Measurements from ENCODE around the gene CCDC80.
A peak's percentile ranks its signal among the peaks of the same experiment; 100 is the strongest.

Gene CCDC80, protein sequence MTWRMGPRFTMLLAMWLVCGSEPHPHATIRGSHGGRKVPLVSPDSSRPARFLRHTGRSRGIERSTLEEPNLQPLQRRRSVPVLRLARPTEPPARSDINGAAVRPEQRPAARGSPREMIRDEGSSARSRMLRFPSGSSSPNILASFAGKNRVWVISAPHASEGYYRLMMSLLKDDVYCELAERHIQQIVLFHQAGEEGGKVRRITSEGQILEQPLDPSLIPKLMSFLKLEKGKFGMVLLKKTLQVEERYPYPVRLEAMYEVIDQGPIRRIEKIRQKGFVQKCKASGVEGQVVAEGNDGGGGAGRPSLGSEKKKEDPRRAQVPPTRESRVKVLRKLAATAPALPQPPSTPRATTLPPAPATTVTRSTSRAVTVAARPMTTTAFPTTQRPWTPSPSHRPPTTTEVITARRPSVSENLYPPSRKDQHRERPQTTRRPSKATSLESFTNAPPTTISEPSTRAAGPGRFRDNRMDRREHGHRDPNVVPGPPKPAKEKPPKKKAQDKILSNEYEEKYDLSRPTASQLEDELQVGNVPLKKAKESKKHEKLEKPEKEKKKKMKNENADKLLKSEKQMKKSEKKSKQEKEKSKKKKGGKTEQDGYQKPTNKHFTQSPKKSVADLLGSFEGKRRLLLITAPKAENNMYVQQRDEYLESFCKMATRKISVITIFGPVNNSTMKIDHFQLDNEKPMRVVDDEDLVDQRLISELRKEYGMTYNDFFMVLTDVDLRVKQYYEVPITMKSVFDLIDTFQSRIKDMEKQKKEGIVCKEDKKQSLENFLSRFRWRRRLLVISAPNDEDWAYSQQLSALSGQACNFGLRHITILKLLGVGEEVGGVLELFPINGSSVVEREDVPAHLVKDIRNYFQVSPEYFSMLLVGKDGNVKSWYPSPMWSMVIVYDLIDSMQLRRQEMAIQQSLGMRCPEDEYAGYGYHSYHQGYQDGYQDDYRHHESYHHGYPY

DNA sequence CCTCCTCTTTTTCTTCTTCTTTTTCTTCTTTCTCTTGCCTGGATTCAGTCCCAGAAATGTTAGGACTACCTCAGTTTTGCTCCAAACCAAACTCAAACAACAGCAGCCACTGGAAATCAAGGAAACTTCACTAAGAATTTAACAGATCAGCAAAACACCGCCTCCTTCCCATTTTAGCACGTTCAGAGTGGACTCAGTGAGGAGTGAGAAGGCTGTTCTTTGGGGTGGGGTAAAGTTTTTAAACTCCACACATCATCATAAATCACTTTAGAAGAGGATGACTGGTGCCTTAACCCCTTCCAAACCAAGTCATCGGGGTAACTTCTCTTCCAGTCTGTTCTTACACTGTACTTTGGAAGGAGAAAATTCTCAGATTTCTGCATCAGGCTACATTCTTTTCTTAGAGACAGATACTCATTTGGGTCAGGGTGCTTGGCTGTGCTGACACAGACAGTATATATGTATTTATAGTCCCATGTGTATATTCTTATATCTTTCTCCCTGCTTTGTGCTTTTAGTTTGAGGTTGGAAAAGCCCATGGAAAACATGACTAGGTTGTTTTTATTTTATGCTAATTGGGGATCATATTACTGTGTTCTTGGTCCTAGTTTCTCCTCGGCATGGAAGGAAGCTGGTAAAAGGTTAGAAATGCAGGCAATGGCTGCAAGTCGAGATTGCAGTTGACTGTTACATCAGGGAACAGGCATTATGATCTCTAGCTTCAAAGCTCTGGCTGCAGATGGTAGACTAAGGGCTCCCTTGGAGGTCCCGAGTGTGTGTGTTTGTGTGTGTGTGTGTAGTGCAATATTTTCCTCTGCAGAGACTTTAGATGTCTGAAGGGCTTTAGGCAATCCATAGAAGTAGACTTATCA, at the start of gene CCDC80:
TSS of gene CCDC80 (minus strand) at position 214 of the 872 bp plus-strand sequence. CDS start 1,238 bp downstream, outside the sequence.
- DNase-seq (ENCODE audit: low spot score): peak; percentile 98

DNA sequence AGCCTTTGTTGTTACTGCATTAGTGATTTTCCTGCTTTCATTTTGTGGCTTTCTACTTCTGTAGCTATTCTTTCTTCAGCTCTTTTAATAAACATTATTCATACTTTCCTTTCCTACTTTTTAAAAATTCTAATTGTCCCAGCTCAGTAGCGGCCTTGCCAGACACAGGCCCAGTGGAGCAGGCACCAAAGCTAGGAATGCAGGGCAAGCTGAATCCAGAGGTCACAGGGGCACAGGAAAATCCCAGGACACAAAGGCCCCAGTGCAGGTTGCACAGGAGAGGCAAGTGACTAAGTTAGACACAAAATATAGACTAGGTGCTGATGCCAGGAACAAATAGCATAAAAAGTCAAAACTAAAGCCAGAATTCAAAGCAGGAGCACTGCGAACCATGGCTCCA, 49.0 kb upstream of the CCDC80 start:
- no peak for DNase-seq (ENCODE audit: low spot score)

DNA sequence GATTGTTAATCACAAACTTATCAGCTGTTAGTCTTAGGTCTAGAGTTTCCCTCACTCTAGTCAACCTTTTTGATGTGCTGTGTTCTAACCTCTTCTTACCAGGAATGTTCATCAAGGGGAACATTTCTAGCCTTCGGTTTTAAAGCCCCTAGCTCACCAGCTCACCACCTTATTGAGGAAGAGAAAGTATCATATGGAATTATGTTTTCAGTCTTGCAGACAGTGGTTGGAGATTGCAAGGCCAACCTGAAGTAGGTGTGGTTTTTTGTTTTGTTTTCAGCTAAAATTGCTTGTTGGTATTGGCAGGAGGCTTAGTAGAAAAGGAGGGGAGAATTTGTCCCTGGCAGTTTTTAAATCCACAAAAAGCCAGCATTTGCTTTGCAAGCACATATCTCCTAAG, 48.4 kb upstream of the CCDC80 start:
- DNase-seq (ENCODE audit: low spot score): no peak

DNA sequence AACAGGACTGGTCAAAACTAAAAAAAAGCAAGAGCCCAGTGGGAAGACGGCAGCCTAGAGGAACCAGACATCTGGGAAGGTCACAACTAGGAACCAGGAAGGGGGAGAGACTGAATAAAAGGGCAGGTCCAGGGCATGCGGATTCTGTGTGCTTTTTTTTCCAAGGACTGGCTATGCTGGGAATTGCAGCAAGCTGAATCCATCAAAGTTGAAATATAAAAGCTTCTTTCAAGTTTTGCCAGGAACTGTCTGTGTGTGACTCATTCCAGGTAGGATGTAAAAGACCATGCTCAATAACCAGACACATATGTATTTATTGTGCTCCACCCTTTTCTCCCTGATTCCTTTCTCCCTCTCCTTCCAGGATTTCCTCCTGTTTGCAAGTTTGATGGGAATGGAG, 47.9 kb upstream of the CCDC80 start:
- peak; percentile 48 for DNase-seq (ENCODE audit: low spot score)

DNA sequence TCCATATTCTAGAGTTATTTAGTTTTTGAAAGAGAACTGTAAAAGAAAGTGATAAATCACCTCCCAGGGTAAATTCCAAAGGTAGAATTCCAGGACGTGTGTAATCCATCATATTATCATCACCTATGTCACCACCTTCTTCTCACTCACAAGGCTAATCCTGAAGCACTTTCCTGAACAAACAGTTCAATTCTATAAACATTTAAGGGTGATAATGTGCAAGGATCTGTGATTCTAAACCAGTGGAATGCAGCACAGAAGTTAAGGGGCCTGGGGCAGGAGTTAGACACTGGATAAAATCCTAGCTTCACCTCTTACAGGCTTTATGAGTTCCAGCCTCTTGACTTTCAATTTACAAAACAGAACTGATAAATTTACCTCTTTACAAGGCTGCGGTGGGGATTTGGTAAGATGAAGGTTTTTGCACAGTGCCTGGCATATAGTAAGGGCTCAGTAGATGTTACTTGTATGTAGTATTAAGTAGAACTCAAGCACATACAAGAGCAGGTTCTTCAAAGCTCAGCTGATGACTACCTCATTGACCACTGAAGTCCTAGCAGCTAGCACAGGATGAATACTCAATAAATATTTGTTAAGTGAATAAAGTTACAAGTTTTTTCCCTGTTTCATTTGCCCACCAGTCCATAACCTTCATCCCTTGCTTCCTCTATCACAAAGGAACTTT, 47.3 kb upstream of the CCDC80 start:
- peak; percentile 28 for DNase-seq (ENCODE audit: low spot score)

DNA sequence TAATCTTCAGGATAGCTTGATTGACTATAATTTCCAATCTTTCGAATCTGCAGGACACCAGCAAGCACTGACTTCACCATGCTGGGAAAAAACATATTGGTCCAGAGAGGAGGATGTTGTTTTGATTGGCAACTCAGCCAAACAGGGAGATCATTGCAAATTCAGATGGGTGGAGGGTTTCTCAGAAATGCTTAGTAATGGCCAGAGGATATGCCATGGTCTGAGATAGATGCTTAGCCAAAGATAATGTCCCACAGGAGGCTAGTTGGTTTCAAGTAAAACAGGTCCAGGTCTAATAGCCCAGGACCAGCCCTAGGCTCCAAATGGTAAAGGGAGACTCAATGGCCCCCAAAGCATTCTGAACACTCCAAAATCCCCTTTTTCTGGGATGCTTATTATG, 46.7 kb upstream of the CCDC80 start:
- no peak for DNase-seq (ENCODE audit: low spot score)

DNA sequence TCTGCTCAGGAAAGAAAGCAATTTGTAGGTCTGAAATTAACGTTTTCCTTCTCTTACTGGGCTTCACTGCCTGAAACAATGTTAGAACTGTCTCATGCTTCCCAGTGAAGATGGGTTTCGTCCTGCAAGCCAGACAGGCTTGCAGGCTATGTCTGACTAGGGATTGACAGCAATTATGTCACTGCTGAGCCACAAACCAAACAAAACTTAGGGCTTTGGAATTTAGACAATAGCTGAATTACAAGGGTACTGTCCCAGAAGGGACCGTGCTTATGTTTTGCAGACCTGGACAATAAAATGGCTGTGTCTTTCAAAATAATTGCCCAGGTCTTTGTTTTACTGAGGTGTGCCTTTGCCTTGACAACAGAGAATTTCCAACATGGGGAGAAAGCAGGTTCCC, 46.3 kb upstream of the CCDC80 start:
- peak; percentile 43 for DNase-seq (ENCODE audit: low spot score)

DNA sequence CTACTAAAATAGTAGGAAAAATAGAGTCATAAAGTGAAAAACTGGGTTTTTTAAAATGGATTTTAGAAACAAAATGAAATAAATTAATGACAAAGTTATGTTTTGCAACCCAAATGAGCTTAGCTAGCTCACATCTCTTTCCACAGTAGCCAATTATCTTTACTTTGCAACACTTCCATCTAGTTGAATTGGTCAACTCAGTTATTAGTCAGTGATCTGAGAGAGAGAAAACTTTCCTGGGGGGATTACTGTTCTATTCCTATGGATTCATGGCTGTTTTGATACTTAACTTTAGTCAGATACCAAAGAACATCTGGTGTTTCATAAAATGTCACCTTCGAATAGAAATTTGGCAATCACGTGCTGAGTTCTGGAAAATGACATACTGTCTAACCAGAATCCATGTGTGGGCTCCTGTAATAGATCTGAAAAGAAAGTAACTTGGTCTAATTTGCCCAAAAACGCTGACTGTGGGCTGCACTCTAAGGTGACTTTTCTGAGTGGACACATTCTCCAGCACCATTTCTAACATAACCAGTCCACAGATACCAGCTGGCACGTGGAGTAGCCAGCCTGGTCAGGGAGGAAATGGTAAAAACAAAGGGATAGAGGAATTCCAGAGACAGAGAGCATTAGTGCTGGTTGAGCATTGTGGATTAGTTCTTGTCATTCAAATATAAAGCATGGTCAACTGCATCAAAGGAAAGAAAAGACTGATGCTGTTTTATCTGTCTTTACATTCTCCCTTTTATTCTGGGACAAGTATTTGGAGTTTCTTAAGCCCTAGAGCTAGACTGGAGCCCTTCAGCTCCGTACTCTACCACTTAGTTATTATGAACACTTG, 45.2 kb upstream of the CCDC80 start:
- DNase-seq (ENCODE audit: low spot score): no peak

DNA sequence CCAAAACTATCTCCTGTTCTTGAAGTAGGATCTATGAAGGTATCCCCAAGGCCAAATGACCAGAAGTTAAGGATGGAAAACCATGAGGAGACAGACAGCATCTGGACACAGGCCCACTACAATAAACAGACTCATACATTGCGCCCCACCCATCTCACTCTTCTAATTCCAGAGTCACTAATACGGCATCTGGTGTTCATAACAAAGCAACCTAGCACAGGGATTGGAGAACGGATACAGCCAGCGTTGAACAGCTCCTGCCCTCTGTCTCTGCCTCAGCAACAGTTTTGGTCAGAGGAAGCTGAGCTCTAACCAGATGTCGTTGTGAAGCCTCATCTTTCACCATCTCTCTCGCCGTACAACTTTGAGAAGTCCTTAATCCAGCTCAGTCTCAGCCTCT, 44.5 kb upstream of the CCDC80 start:
- DNase-seq (ENCODE audit: low spot score): no peak

DNA sequence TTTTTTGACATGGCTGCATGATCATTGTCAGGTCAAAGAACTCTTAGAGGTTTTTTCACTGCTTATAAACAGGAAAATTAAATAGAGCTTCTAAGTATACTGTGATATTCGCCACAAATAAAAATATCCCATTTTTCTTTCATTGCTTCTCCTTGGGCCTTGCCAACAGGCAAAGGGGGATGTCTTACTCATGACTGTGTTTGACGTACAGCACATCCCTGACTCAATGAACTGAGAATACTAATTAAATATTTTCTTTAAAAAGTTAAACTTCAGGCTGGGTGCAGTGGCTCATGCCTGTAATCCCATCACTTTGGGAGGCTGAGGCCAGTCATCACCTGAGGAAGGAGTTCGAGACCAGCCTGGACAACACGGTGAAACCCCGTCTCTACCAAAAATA, 41.4 kb upstream of the CCDC80 start:
- peak; percentile 70 for DNase-seq (ENCODE audit: low spot score)

DNA sequence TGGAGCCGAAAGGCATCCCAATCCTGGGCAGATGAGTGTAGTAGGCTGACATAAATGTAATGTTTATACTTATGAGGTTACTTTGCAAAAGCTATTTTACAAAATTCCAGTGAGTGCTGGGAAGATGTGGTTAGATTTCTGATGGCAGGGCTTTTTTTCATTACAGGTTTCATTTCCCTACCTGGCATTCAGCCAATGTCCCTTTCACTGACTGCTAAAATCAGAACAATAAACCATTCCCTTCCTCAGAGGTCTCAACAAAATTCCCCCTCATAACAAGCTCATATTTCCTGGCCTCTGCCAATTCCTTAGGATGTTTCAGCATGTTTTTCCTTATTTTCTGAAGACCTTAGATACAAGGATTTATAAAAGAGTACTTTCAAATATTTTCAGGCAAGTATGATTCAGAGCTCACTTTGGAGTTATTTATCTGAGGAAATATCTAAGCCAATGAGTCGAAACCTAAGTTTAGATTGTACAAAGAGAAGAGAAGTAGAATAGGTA, 40.9 kb upstream of the CCDC80 start:
- DNase-seq (ENCODE audit: low spot score): peak; percentile 84

DNA sequence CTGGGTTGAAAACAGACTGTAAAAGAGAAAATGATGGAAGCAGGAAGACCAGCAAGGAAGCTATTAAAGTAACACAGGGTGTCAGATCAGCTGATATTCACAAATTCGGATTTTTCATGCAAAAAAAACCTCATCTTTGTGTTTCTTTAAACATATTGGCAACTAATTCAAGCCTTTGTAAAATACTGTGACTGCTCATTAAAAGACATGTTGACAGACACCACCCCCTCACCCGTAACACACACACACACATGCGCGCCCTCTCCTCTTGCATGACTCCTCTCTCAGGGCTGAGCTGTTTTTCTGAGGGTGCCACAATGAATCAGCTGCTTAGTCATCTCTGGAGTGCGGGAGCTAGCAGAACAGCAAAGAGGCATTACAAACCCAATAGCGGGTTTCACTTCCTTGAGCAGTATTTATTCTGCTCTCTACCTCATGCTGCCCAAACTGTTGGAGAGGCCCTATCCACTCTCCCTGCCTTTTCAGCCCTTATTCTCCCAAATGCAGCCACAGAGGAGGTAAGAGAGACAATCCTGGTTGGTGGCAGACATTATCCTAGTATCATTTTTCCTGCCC, 35.8 kb upstream of the CCDC80 start:
- peak; percentile 98 for DNase-seq (ENCODE audit: low spot score)

DNA sequence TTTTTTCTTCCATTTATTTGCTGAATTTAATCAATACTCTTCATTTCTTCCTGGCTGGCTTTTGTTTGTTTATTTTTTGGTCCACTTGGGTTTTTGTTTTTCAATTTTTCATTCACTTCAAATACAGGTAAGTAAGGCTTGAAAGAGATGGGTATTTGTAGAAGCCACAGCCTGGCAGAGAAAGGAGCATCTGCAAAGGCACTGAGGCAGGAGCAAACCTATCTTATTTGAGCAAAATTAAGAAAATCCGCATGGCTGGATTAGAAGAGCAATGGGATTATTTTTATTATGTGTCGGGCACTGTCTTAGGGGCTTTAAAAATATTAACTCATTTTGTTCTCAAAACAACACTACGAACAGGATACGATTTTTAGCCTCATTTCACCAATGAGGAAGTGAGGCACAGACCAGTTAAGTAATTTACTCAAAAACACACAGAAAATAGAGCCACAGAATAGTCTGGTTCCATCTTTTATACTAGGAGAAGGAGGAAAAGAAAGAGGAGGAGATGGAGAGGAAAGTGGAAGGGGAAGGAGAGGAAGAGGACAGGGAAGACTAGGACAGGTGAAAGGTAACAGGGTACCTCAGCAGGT, 35.1 kb upstream of the CCDC80 start:
- no peak for DNase-seq (ENCODE audit: low spot score)

DNA sequence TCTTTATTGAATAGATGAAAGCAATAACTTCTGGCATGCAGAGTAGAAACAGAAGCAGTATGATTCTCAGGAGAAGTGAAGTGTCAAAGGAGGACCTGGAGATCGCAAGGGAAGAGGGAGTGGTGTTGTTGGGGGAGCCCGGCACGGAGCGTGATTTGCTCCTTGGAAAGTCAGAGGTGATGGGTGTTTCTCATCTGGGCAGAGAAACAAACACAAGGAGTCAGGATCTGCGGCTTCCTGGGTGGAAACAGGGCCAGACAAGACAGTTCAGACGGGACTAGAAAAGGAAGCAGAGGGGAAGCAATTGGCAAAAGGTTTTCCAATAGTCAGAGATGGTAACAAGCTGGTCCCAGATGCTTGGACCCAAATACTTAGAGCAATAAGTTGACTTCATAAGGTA, 34.4 kb upstream of the CCDC80 start:
- peak; percentile 28 for DNase-seq (ENCODE audit: low spot score)

DNA sequence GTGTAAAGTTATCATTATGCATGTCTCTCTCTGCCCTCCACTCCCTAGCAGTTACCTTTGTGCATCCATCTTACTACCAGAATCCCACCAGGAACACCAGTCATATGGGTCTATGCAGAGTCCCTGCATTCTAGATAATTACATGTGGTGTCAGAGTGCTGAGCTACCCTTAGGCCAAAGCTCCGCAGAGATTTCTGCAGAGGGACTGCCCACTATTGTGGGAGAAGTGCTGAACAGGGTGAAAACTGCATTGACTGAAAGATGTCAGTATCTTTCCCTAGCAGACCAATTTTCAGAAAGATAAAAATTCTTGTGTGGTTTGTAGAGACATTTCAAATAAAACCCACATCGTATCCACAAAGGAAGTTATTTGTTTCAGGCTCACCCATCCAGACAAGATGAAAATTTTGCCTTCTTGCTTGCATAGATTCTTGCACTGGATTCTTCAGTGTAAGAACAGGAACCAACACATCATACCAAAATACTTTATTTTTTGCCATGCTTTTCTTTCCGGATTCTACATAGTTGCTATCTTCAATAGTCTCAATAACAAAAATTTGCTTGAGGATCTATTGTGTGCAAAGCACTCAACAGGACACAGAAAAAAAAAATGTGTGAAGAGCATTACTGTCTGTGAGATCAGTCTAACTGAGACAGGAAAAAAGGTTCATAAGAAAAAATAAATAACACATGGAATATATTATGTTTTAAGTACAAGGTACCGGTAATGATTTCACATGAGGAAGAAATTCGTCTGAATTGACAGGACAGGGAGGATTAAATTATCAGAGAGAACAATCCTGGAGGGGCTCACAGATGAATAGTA, 32.0 kb upstream of the CCDC80 start:
- DNase-seq (ENCODE audit: low spot score): no peak

DNA sequence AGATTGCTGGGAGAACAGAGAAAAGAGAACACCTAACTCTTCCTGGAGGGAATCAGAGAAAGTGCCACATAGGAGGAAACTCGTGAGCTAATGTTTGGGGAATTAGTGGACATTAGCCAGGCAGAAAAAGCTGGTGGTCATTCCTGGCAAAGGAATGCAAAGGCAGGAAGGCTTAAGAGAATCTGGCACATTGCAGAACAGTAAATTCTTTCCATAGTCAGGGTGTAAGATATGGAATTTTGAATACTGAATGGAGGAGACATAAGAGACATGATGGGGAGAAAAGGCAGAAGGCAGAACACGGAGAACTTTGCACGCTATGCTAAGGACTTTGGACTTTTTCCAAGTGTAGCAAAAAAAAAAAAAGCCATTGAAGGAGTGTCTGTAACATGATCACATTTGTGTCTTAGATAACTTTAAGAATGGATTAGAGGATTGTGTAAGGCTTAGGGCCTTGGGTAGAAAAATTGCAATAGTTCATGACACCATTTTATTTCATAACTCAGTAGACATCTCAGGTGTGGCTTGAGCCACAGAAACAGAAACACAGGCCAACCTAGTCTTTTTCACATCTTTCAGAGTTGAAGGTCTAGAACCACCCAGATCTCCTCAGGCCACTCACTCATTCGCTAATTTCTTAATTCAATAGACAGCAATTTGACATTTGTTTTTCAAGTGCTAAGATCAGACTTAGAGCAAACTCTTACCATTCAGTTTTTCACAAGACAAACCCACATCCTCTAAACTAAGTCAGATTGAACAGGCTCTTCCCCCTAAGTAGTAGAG, 31.2 kb upstream of the CCDC80 start:
- peak; percentile 90 for DNase-seq (ENCODE audit: low spot score)

DNA sequence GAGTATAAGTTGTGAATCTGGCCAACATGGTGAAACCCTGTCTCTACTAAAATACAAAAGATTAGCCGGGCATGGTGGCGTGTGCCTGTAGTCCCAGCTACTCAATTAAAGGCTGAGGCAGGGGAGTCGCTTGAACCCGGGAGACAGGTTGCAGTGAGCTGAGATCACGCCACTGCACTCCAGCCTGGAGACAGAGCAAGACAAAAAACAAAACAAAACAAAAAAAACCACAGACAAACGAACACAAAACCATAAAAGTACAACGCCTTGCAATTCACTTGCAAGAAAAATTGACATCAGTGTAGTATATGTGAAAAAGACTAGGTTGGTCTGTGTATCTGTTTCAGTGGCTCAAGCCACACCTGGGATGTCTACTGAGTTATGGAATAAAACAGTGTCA, 29.9 kb upstream of the CCDC80 start:
- DNase-seq (ENCODE audit: low spot score): no peak

DNA sequence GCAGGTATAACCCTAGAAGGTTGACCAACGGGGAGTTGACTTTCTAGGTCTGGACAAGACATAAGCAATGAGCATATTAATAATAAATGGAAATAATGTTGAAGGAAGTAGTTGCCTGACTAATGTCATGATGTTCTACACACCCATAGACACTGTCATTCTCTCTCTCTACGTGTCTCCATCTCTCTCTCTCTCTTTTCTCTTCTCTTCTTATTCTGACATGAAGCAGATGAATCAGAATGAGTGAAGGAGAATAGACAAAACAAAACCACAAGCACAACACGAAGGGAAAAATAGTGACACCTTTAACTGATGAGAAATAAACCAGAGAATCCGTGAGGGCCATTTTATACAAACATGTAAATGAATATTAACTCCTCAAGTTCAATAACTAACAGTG, 26.7 kb upstream of the CCDC80 start:
- DNase-seq (ENCODE audit: low spot score): no peak
